HG03457 (cell line): ENCODE data around the gene HIGD1A.

Experiments used
- ATAC-seq: cut with Tn5 transposase; IDR thresholded peaks from one replicate; pipeline ENCODE4 v1.9.1; 2021; ENCODE audit warnings: moderate number of reproducible peaks; ENCODE audit not compliant: unreplicated experiment

The HIGD1A gene

GRCh38 chr3:42739401-42740158 is 64.7 kb downstream of the HIGD1A start:
- no peak for ATAC-seq

- no peak for ATAC-seq
Observed at GRCh38 chr3:42736531-42736930, 67.8 kb downstream of the HIGD1A start.

DNA sequence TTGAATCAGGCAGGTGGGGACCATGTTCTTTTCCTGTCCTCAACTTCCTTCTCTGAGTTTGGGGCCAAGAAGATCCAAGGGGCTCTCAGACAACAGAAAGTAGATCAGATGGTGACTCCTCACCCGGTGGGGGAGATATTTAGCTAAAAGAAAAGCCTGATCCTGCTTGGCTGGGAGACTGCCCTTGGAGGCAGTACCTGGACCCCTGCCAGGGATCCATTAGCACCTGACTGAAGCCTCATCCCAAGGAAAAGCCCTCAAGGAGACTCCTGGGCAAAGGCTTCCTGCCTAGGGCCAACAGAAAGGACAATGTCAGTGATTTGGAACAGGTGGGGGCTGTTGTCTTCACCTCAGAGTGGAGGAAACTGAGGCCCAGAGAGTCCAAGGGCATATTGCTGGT is 68.2 kb downstream of the HIGD1A start:
- ATAC-seq, result no peak

GRCh38 chr3:42735615-42736014 is 68.7 kb downstream of the HIGD1A start:
- no peak for ATAC-seq

DNA sequence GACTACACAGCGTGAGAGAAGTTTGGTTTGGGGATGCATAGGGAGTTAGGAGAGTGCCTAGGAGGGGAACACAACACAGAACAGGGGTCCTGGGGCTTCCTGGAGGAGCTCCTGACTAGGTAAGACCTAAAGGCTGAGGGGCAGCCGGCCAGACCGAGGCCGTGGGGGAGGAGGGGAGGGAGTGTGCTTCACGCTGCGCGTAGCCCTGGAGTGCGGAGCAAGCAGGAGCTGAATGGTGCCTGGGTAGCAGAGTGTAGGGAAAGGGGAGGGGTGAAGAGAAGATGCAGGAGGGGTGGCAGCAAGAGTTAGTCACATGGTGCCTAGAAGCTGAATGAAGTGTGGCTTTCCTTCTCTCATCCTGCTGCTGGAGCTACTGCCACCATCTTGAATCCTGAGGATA is 69.3 kb downstream of the HIGD1A start:
- ATAC-seq, result no peak

- ATAC-seq, result no peak
Observed at GRCh38 chr3:42734263-42734860, 69.9 kb downstream of the HIGD1A start.

GRCh38 chr3:42733501-42734262 is 70.6 kb downstream of the HIGD1A start:
- ATAC-seq, result no peak
